NB4 (cell line): ENCODE data around the gene PALM3.
"Not testable (repeated sequence)": the region's sequence is repeated elsewhere in the genome, so short reads cannot be mapped to it uniquely, and the experiment has no call there.

Experiments
- CTCF ChIP-seq: IDR thresholded peaks from one replicate; pipeline ENCODE4 v1.5.1; 2012; ENCODE audit warnings: low read depth, low read length
- MYC ChIP-seq: IDR thresholded peaks from 2 replicates; pipeline ENCODE4 v1.6.1; 2011; ENCODE audit warnings: low read depth, low read length

- TF ChIP-seq MYC, CTCF: not testable (repeated sequence)
These were observed 35.2 kb downstream of the PALM3 start for GRCh38 chr19:14026652-14027192.
